Measurements from ENCODE around the gene MED16.
"Not testable (repeated sequence)": the region's sequence is repeated elsewhere in the genome, so short reads cannot be mapped to it uniquely, and the experiment has no call there.

MED16 gene

DNA sequence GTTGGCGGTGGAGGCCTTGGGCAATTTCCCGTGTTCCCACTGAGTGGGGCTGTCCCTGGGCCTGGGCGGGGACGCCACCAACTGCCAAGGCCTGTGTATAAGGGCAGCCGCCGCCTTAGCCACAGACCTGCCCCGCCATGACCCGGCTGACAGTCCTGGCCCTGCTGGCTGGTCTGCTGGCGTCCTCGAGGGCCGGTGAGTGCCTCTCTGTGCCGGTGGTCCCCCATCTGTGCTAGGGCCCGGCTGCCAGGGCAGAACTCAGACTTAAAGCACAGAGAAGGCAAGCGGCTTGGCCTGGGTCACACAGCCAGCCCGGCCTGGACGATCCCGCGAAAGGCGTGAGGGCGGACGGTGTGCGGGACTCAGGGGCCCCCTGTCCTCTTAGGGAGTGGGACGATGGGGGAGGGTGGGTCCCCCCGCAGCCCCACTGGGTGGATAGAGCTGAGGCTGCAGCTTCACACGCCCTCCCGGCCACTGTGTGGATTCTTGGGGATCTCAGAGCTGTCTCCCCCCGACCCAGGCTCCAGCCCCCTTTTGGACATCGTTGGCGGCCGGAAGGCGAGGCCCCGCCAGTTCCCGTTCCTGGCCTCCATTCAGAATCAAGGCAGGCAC is 65.2 kb downstream of the MED16 start, which contains the start of gene AZU1:
AZU1 (plus strand) TSS at position 128 of the 612 bp plus-strand sequence; CDS start at position 138, 10 bp downstream.
- no peak for DNase-seq (ENCODE audit: low read depth)

DNA sequence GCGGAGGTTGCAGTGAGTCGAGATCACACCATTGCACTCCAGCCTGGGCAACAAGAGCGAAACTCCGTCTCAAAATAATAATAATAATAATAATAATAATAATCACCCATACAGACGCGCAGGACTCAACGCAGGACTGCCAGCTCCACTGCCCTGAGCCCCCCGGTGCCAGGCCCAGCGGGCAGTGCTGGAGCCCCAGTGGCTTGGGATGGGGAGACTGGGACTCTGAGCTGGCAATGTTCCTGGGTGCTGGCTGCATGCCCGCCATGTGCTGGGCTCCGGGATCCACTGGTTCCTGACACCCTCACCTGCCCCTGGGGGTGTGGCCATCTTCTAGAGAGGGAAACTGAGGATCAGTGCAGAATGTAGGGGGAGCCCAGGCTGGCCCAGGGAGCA is 65.7 kb downstream of the MED16 start:
- DNase-seq (ENCODE audit: low read depth) = no peak

DNA sequence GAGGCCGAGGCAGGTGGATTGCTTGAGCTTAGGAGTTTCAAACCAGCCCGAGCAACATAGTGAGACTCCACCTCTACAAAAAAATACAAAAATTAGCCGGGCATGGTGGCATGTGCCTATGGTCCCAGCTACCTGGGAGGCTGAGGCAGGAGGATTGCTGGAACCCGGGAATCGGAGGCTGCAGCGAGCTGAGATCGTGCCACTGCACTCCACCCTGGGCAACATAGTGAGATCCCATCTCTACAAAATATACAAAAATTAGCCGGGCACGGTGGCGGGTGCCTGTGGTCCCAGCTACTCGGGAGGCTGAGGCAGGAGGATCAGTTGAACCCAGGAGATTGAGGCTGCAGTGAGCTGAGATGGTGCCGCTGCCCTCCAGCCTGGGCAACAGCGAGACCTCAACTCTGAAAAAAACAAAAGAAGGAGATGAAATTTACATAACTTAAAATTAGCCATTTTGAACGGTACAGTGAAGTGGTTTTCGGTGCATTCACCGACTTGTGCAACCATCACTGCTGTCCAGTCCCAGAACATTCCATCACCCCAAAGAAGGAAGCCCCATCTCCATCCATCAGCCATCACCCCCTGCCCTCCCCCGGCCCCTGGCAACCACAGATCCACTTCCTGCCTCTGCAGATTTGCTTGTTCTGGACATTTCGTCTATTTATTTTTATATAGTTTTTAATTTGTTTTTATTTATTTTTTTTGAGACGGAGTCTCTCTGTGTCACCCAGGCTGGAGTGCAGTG is 66.9 kb downstream of the MED16 start:
- DNase-seq (ENCODE audit: low read depth) = no peak

DNA sequence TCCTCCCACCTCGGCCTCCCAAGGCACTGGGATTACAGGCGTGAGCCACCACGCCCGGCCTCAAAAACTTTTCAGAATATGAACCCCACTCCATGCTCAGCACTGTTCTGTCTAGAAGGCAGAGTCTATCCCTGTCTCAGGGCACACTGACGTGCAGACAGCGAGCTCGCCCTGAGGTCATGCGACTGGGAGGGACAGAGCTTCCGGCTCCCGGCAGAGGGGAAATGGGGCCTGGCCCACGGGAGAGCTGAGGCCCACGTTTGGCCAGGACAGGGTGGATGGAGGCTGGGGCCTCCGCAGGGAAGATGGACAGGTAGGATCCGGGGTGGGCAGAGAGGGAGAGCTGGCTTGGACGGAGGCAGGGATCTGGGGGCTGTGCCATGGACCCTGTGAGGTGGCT is 68.1 kb downstream of the MED16 start:
- no peak for DNase-seq (ENCODE audit: low read depth)

DNA sequence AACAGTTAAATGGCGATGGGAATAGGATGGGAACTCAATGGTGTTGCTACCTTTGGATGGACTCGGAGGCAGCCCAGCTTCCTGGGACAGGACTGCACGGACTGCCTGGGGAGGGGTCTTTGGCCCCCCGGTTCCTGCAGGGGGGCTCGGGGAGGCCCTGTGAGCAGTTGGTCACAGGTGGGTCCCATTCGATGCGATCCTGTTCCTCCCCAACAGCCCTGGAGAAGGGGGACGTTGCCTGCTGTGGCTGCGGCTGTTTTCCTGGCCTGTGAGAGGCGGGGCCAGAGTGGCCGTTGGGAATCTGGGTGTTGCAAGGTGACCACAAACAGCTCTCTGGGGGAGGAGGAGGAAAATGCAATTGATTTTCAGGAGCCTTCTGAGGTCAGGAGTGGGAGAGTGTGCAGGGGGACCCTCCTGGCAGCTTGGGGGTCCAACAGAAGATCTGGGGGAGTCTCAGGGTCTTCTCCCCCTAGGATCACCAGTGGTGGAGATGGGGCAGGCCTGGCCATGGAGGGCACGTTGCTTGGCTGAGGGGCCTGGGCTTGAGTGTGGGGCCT is 69.3 kb downstream of the MED16 start:
- DNase-seq (ENCODE audit: low read depth) = no peak

DNA sequence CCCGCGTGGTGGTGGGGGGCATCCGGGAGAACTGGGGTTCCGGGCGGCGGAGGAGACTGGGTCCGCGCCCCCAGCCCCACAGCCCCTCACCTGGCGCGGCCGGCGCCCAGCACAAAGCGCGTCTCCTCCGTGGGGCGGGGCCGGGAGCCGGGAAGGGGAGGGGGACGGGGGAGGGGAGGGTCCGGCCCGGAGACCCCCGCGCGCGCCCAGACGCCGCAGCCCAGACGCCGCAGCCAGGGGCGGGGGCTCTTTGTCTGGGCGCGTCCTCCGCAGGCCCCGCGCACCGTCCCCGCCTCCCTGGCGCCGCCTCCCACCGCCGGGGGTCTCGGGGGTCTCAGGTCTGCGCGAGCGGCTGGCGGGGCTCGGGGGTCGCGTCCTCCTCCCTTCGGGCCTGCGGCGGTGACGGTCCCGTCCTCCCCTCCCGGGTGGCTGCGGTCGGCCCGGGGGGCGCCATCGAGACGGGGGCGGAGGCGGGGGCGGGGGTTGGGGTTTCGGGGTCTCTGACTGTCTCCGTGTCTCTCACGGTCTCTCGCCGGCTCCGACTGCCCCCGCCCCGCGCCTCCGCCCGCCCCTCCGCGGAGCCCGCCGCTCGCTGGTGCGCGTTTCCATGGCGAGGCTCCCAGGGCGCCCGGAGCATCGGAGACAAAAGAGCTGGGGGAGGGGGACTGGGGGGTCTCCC is 71.0 kb downstream of the MED16 start, which contains the start of gene PLPPR3:
PLPPR3 (minus strand) TSS at position 131 of the 679 bp plus-strand sequence. CDS start 396 bp downstream, outside the sequence.
- no peak for DNase-seq (ENCODE audit: low read depth)

DNA sequence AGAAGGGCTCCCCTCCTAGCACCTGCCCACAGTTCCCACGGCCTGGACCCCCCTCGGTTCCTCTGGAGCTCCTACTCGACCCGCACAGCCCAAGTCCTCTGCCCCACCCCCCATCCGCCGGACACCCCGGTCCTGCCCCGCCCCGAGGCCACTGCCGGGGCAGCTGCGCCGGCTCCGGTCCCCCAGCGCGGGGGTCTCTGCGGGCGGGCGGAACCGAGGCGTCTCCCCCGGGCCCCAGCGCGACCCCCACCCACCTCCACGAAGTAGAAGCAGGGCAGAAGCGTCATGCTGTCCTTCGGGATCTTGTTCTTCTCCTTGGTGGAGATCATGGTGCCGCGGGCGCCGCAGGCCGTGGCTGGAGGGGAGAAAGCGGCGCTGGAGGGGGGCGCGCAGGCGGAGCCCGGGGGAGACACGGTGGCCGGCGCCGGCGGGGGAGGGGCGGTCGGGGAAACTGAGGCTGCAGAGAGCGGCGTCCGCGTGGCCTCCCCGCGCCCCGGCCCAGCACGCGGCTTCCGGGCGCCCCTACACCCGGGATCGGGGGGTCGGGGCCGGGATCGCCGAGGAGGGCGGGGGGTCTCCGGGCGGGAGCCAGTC is 71.7 kb downstream of the MED16 start:
- no peak for DNase-seq (ENCODE audit: low read depth)

DNA sequence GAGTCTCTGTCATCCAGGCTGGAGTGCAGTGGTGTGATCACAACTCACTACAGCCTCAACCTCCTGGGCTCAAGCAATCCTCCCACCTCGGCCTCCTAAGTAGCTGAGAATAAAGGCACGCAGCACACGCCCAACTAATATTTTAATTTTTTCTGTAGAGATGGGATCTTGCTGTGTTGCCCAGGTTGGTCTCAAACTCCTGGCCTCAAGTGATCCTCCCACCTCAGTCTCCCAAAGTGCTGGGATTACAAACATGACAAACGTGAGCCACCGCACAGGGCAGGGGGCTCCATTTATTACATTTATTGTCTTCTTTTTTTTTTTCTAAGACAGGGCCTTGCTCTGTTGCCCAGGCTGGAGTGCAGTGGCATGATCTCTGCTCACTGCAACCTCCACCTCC is 72.8 kb downstream of the MED16 start:
- not testable (repeated sequence) for DNase-seq (ENCODE audit: low read depth)
